ENCODE data around the gene ADM2. TPM values are rescaled to one million over a fixed set of nuclear protein-coding genes. Genes with fewer than 3 reads are reported as not detected.

ADM2 gene
- total RNA-seq, 1 donor from 2014 or later: 5.4 TPM

DNA sequence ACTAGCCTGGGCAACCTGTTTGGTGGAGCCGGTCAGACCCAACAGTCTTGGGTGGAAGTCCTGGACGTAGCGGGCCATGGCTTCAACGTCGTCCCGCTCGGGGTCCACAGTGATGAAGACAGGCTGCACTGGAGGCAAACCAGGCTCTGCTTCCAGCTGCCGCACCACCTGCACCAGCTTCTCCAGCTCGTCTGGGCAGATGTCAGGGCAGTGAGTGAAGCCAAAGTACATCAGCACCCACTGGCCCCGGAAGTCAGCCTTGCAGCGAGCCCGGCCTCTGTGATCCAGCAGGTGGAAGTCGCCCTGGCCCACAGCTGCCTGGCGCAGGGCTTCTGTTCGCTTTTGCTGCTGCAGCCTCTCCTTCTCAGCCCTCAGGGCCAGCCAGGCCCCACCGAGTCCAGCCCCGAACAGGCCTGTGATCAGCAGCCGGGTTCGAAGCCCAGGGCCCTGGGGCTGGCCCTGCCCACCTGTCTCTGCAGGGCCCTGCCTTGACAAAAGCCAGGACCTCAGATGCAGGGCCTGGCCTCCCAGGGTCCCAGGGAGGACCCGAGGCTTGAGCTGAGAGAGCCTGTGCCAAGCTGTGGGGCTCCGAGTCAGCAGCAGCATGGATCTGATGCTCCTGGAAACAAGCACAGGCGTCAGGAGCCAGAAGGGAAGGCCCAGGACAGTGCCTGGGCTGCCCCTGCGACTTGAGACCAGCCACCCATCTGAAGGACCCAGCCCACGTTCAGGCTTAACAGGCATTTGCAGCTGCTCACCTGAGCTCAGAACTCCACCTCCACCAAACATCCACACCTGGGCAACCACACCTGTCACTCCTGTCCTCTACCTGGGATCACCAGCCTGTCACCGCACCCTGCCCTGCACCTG, 42.7 kb downstream of the ADM2 start:
- DNase-seq (ENCODE audit: extremely low read depth, low read depth, low spot score): no peak

DNA sequence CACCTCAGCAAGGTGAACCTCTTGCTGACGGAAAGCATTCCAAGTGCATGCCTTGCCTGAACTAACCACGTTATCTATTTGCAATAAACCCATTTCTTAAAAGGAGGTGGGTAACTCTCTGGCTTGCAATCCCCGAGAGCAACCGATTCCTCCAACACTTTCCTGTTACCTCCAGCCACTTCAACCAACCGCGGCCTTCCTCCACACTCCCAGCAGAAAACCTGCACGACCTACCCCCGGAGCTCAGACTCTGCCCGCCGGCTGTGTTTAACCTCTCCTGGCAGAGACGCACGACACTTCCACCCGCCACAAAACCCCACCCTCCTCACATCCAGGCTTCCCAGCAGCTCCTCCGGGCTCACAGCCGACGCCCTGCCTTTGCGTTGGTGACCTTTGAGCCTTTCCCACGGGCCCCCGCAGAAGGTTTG, 43.3 kb downstream of the ADM2 start:
- no peak for DNase-seq (ENCODE audit: extremely low read depth, low read depth, low spot score)

DNA sequence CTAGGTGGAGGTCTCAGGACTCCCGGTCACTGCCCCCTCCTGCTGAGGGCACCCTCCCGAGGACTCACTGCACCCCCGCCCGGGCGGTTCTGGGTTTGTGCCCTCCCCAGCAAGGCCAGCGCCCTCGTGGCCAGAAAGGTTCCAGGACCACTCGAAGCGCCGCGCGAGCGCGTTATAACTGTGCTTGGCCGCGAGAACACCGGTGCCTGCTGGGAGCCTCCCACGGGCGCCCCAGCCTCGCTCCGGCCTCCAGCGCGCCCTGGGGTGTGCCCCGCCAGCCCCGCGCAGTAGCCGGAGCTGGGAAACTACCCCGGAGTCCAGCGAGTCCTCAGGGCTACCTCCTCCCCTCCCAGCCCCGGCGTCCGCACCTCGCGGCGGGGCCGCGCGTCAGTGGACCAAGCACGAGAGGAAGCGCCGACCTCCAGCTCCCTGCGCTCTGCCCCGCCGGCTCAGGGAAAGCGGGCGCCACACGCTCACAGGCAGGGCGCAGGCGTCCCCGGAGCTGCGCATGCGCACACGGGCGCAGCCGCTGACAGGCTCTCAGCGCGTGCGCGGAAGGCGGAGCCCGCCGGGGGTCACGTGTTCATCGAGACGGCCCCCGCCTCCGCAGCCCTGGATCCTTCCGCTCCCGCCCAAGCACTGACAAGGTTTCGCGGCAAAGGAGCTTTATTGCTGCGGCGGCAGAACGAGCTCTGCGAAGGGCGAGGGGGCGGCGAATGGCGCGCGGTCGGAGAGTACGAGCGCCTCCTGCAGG, 43.9 kb downstream of the ADM2 start, which contains the start of gene SCO2:
Gene SCO2 (minus strand): TSS at position 495 of the 754 bp plus-strand sequence. CDS start 1,187 bp downstream, outside the sequence.
- no peak for DNase-seq (ENCODE audit: extremely low read depth, low read depth, low spot score)

DNA sequence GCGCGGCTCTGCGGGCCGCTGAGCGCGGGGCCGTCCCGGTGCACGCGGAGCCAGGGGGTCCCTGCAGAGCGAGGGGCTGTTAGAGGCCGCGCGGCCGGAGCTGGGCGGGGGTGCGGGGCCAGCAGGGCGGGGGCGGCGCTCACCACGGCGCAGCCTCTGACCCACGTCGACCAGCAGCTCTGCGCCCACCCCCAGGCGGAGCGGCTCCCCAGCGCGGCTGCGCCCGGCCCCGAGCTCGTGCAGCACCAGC, 44.4 kb downstream of the ADM2 start:
- no peak for DNase-seq (ENCODE audit: extremely low read depth, low read depth, low spot score)

DNA sequence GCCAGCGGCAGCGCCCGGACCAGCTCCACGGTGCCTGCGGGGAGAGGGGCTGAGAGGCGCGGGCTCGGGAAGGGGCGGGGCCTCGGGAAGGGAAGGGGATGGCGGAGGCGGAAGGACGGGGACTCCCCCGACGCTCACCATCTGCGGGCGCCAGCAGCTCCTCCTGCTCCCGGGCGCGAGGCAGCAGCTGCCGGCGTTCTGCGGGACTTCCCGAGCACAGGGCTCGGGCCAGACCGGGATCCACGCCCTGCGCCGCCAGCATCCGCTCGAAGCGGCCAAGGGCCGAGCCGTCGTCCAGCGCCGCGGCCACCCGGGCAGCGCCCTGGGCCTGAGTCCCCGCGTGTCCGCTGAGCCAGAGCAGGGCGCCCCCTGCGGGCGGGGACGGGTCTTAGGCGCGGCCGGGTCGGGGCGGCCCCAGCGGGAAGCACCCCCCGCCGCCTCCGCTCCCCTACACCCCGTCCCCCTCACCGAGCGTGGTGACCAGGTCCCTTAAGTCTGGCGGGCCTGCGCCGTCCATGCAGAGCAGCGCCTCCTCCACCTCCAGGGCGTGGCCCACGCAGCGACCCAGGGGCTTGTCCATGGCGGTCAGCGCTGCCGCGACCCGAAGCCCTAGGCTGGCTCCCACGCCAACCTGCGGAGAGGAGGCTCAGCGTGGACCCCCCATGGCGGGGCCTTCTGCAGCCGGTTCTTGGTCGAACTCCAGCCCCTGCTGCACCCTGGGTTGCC, 44.9 kb downstream of the ADM2 start:
- DNase-seq (ENCODE audit: extremely low read depth, low read depth, low spot score): no peak

DNA sequence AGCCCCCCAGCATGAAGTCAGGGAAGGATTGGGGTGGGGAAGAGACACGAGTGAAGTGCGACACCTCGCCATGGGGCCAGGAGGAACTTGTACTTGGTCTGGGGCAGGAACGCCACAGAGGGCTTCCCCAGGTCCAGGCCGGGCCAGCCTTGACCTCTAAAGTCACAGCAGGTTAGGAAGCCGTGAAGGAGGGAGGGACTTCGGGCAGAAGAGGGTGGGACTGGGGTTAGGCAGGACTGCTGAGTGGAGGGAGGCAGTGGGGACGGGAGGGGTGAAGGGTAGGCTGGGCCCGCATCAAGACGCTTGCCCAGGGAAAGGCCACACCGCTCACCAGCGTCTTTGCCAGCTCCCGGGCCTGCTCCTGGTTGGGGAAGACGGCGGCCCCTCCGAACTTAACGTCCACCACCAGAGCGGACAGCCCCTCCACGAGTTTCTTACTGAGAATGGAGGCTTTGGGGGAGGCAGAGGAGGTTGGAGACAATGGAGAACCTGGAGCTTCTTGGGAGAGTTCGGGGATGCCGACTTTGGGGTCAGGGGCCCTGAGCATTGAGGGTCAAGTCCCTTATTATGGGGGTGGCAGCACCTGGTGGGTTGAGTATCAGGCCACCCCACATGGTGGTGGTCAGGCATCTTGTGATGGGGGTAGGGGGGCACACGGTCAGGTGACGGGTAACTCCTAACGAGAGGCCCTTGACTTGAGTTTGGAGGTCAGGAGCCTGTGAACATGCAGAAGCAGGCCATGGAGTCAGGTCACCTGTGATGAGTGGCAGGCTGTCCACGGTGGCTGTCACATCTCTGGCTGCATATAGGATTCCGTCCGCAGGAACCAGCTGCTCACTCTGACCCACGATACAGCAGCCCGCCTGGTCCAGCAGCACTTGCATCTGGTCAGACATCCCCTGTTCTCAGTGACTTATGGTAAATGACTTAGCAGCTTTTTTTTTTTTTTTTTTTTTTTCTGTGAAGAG, 45.8 kb downstream of the ADM2 start:
- no peak for DNase-seq (ENCODE audit: extremely low read depth, low read depth, low spot score)

DNA sequence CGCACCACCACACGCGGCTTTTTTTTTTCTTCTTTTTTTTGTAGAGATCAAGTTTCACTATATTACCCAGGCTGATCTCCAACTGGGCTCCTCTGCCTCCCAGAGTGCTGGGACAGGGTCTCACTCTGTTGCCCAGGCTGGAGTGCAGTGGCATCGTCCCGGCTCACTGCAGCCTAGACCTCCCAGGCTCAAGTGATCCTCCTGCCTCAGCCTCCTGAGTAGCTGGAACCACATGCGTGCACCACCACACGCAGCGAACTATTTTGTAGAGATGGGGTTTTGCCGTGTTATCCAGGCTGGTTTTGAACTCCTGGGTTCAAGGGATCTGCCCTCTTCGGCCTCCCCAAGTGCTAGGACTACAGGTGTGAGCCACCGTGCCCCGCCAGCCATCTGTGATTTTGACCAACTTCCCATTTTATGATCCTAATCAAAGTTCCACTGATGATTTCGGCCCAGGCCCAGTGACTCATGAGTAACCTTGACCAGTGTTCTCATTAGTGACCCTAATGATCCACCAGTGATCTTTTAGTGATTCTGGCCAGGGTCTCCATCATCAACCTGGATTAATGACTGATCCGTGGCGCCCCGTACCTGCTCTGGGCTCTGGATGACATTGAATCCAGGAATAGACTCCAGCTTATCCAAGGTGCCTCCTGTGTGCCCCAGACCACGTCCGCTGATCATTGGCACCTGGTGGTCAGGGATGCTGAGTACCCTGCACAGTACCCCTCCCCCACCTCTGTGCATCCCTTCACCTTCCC, 46.8 kb downstream of the ADM2 start:
- DNase-seq (ENCODE audit: extremely low read depth, low read depth, low spot score): no peak

DNA sequence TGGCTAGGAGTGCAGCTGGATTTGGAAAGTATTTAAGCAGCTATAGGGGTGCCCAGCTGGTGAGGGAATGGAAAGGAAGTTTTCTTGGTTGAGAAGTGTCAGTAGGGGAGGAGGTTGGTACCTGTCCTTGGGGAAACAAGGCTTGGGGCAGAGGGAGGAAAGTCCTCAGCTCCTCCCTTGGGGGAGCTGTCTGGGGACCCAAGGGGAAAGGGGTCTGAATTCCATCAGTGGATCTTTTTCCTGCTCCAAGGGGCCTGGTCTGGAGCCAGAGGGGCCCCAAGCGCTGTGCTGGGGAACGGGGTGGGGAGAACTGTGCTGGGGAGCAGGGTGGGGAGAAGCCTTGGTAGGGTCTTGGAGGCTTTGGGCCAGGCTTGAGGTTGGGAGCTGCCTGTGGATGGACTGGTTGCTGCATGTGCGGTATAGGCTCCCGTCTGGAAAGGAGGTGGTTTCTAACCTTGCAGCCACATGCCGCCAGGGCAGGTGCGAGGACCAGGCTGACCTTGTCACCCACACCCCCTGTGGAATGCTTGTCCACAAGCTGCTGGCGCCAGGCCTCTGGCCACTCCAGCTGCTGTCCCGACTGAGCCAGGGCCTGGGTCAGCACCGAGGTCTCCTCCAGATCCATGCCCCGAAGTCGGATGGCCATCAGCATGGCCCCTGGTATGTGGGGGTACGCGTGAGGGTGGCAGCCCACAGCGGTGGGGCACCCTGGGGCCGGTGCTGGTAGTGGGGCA, 47.5 kb downstream of the ADM2 start:
- DNase-seq (ENCODE audit: extremely low read depth, low read depth, low spot score): no peak

DNA sequence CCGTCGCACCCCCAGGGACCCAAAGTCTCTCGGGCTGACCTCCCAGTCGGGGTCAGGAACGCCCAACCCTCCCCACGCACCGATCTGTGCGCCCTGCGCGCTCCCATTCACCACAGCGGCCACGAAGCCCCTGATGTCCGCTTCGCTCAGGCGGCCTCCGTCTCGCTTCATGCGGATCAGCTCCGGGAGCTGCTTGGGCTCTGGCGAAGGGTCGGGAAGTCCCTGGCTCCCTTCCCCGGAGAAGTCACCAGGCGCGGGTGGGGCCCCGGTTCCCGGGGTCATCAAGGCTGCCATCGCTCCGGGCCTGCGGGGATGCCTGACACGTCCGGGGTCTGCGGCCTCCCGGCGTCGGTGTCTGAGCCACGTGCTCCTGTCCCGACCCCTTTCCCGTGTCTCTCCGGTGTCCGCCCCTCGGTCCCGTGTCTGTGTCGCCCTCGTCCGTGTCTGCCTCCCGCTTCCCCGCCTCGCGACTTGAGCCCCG, 48.1 kb downstream of the ADM2 start:
- no peak for DNase-seq (ENCODE audit: extremely low read depth, low read depth, low spot score)

DNA sequence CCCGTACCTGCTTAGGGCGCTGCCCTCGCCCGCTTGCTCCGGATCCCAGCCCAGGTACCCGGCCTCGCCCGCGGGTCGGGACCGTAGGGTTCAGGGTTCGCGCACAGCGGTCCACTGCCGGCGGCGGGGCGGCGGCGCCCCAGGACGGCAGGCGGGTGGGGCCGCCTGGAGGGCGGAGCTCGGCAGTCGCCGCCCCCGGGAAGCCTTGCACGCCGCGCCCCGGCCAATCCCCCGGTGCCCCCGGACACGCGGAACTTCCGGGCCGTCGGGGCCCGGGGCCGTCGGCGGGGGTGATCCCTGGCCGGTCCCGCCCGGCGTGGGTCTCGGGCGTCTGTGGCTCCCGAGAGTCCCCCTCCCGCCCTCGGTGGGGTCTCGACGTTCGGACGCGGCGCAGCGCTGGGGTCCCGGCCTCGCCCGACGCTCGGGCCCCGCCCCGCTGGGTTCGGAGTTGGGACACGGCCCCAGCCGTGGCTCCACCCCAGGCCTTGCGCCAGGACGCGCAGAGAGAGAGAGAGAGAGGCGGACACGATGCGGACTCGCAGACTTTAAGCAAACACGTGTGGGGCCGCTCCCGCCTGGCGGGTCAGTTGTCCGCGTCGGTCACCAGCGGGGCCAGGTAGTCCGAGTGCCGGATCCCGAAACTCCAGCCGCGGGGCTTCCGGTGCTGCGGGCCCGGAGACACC, 48.7 kb downstream of the ADM2 start, which contains the start of gene TYMP:
Gene TYMP (minus strand): TSS at position 116 of the 683 bp plus-strand sequence. CDS start 303 bp downstream, outside the sequence.
- no peak for DNase-seq (ENCODE audit: extremely low read depth, low read depth, low spot score)

DNA sequence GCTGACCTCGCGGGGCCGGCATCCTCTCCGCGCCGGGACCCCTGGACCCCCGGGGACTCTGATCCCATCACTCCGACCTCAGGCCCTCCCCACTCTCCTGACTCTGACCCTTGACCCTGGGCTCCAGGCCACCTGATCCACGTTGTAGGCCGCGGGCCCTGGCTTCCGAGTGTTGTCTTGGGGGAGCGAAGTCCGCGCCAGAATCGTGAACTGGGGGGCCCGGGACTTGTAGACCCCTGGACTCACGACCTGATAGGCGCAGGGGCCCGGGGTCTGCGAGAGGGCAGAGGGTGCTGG, 49.2 kb downstream of the ADM2 start:
- DNase-seq (ENCODE audit: extremely low read depth, low read depth, low spot score): no peak

DNA sequence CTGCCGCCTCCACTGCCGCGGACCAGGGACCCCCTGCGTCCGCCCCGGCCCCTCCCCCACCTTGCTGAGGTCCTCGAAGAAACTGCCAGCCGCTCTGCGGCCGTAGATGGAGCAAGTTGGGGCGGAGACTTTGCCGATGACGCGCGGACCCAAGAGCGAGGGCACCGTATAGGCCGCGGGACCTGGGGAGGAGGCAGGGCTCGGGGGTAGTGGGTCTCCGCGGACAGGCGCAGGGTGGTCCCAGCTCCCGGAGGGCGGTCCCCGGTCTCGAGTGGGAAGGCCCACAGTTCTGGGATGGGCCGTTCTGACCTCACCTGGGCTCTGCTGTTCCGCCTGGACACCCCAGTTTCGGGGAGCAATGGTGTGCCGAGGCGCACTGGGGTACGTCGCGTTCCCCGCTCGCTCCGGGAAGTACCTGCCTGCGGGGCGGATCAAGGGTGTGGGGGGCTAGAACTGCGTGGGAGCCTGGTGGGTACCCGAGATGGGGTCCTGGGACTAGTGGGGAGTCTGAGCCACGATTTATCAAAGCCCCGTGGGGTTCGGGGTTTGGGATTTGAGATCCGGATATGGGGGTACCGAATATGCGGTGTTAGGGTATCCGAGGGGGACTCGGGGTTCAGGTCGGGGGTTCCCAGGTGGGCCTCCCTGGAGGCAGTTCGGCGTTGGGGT, 49.7 kb downstream of the ADM2 start:
- no peak for DNase-seq (ENCODE audit: extremely low read depth, low read depth, low spot score)

DNA sequence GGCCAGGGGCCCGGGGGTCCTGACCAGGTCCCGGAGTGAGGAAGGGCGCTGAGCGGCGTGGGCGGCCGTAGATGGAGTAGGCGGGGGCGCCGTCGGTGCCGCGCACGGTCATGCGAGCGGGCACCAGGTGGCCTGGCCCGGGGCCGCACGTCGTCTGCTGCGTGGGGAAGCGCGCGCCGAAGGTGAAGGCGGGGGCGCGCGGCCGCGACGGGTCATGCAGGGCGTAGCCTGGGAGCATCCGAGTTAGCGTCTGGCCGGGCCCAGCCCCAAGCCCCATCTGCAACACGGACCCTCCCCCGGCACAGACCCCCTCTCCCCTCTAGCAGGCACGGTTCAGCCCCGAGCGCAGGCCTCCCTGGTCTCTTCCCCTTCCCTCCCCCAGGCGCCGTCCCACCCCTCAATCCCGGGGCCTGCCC, 50.2 kb downstream of the ADM2 start:
- no peak for DNase-seq (ENCODE audit: extremely low read depth, low read depth, low spot score)

DNA sequence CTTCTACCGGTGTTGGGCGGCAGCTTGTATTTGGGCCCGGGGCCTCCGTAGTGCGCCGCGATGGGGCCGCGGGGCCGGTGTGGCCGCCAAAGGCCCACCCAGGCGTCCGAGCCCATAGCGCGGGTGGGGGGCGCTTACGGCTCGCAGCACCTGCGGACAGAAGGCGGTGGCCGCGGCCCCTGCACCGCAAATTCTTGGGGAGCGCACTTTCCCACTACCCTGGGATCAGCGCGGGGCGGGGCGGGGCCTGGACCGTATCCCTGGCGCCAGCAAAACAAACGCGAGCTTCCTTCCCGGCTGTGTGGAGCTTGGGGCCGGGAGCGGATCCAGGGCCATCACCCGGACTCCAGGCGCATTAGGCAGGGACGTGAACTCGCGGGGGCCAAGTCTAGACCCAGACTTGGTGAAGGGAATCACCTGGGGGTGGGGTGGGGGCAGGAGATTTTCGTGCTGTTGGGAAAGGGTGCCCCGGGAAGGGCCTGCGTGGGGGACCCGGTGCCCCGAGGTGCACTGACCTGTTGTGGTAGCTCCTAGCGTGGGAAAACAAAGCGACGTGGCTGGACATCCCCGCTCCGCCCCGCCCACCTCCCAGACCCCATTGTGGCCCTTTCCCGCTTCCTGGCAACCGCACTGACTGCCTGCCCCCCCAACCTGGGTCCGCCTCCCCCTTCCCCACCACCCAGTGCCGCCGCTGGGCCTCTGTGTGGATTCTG, 50.8 kb downstream of the ADM2 start:
- no peak for DNase-seq (ENCODE audit: extremely low read depth, low read depth, low spot score)

DNA sequence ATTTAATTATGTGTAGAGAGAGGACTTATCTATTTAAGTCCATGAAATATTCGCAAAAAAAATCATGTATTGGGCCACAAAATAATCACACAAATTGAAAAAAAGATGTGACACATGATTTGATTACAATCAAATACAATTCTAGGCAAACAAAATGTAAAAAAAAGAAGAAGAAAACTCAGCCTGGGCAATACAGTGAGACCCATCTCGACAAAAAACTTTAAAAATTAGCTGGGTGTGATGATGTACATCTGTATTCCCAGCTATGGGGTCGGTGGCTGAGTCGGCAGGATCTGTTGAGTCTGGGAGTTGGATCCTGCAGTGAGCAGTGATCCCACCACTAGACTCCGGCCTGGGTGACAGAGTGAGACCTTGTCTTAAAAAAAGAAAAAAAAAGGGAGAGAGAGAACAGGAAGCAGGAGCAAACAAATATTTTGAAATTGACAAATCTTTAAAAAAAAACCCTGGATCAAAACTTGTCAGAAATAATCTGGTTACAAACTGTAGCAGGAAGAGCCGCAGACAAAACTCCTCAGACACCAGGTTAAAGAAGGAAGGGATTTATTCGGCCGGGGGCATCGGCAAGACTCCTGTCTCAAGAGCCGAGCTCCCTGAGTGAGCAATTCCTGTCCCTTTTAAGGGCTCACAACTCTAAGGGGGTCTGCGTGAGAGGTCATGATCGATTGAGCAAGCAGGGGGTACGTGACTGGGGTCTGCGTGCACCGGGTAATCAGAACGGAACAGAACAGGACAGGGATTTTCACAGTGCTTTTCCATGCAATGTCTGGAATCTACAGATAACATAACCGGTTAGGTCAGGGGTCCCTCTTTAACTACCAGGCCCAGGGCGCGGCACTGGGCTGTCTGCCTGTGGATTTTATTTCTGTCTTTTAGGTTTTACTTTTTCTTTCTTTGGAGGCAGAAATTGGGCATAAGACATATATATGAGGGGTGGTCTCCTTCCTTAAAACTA, 51.8 kb downstream of the ADM2 start:
- DNase-seq (ENCODE audit: extremely low read depth, low read depth, low spot score): no peak

Data from glomerular endothelial cell (primary cell).